Measurements from ENCODE around the gene KIF24.
"Not testable (repeated sequence)": the region's sequence is repeated elsewhere in the genome, so short reads cannot be mapped to it uniquely, and the experiment has no call there.

KIF24 gene

DNA sequence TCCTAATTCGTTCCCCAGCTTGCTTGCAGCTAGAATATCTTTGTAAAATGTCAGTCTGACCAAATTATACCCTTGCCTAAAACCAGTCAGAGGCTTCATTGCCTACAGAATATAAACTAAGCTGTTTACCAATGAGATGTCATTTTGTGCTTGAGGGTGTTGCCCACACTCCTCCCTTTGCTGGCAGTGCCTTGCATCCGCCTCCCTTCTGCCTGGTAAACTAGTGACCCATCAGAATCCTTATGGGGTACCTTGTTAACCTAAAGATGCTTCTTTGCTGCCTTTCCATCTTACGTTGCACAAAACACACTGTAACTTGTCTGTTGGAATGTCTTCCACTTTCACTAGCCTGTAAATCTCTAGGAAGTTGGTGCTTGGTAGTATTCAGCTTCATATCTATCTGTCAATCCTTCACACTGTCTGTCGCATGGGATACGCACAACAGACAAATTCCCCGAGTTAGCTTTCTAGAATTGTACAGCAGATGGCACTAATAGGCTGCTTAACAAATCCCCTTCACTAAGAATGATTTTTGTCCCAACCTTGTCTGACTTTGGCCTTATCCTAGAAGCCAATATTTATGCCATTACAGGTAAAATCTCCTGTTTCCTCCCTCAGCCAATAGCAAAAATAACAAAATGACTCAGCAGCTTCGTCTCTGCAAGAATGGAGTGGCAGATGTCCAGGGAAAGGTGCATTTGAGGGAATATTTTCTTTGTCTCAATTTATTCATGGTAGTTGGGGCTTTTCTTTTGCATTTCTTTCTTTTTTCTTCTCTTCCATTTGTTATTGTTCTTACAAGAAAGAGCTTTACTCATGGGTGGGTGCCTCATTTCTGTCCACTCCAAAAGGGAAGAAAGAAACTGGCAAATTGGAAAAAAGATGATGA lies 3.3 kb upstream of the KIF24 start:
- H3K4me3 ChIP-seq (ENCODE audit: low read depth, low read length), result no peak overlapping the region
- DNase-seq (ENCODE audit: low read depth), result no peak

DNA sequence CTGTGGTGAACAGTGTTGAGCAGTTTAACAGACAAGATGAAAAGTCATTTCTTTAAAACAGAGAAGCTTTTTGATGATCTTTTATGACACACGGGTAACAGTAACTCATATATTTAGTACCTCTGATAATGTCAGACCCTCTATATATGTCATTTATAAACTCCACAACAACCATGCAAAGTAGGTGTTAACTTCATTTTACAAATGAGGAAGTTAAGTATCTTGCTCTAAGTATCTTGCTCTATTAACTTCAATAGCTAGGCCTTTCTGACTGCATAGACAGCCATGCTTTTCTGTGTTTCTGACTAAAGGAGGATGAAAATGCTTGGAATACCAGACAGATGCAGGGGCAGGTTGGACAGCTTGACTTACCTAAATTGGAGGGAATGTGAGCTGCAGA lies 2.1 kb upstream of the KIF24 start:
- DNase-seq (ENCODE audit: low read depth), result no peak
- no peak overlapping the region for H3K4me3 ChIP-seq (ENCODE audit: low read depth, low read length)

GRCh38 chr9:34328500-34328986 lies 525 bp downstream of the KIF24 start:
- H3K4me3 ChIP-seq (ENCODE audit: low read depth, low read length), result peak overlapping the region; percentile 65
- DNase-seq (ENCODE audit: low read depth), result no peak

- H3K4me3 ChIP-seq (ENCODE audit: low read depth, low read length), result no peak overlapping the region
- no peak for DNase-seq (ENCODE audit: low read depth)
These were observed 2.4 kb downstream of the KIF24 start for GRCh38 chr9:34326690-34327089.

DNA sequence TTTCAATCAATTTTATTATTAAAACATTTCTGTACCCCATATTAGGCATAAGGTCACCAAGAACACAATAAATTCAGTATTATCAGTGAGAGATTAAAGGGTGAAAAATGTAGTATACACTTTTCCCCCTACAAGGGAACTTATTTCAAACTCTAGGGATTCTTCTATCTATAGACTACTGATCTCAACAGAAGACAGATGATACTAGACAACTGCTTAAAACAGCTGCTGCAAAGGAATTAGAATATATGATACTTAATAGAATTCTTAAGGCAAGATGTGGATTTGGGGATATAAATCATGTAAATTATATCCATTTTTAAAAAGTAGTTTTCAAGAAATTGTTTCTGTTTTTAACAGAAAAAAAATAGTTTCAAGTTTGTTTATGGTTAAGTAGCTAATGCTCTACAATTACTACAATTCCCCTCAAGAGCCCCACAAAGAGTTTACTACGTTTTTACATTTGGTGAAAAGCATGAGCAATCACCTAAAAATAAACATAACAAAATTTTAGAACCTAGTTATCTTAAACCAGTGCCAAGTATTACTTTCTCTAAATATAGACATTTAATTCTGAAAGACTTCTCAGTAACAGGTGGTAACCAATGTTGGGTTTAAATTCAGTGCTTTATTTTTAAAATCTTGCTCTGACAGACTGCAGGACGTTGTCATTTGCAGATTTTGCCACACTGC lies 6.0 kb downstream of the KIF24 start:
- no peak overlapping the region for H3K4me3 ChIP-seq (ENCODE audit: low read depth, low read length)
- DNase-seq (ENCODE audit: low read depth), result no peak

GRCh38 chr9:34321451-34321850 lies 7.6 kb downstream of the KIF24 start:
- no peak overlapping the region for H3K4me3 ChIP-seq (ENCODE audit: low read depth, low read length)
- no peak for DNase-seq (ENCODE audit: low read depth)

DNA sequence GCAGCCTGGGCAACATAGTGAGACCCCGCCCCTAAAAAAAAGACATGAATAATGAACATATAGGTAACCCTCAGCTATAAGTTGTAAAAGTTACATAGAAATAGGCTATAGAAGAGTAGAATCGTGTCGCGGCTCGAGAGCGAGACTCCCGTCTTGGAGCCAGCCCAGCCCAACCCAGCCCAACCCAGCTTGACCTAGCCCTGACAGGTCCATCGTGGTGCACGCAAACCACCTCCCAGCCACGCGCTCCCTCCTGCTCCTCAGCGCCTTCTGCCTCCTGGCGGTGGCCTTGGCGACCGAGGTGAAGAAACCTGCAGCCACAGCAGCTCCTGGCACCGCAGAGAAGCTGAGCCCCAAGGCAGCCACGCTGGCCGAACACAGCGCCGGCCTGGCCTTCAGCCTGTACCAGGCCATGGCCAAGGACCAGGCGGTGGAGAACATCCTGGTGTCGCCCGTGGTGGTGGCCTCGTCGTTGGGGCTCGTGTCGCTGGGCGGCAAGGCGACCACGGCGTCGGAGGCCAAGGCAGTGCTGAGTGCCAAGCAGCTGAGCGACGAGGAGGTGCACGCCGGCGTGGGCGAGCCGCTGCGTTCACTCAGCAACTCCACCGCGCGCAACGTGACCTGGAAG lies 10.8 kb downstream of the KIF24 start:
- no peak for DNase-seq (ENCODE audit: low read depth)
- H3K4me3 ChIP-seq (ENCODE audit: low read depth, low read length), result no peak overlapping the region

DNA sequence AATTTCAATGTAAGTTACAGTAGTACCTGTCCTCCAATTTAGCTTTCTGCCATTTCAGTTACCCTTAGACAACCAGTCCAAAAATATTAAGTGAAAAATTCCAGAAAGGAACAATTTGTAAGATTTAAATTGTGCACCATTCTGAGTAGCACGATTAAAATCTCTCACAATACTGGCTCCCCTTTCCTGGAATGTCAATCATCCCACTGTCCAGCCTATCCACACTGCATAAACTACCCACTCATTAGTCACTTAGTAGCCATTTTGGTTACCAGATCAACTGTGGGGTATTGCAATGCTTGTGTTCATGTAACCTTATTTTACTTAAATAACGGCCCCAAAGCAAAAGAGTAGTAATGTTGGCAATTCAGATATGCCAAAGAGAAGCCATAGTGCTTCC lies 11.6 kb downstream of the KIF24 start:
- DNase-seq (ENCODE audit: low read depth), result no peak
- no peak overlapping the region for H3K4me3 ChIP-seq (ENCODE audit: low read depth, low read length)

DNA sequence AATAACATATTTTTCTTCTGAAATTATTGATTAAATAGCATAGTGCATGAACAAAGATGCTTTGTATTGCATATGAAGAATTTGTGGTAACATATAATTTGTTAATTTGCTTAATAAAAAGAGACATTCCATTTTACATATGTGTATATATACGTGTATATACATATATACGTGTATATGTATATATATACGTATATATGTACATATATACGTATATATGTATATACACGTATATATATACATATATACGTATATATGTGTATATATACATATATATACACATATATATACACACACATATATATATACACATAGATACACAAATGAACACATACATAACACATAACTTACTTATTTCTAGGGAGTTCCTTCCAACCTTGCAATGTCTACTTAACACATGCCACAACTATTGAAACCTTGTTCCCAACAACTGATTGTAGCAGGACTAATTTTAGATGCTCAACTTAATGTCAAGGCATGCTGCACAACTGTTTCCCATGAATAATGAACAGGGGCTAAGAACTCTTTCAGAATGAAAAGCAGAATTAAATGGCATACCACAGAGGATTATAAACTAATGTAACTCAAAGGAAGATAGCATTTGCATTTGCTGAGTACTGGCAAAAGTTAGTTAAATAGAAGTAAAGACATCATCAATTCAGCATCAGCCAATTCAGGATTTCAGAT lies 17.4 kb downstream of the KIF24 start:
- DNase-seq (ENCODE audit: low read depth), result no peak
- no peak overlapping the region for H3K4me3 ChIP-seq (ENCODE audit: low read depth, low read length)

DNA sequence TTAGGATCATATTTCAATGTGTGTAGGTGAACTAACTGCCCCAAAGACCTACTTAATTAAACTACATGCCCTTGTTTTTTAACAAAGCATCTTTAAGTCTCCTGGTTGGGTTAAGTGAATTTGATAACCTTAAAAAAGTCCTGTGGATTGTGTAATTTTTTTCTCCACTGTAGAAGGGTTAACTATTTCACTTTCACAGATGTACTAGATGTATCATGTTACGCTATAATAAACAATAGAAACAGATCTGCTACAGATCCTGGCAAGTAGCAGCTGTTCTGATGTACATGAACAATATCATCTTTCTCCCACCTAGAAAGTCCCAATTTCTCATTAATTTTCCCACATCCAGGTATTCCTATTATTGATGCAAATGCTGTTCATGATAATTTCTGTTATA lies 18.9 kb downstream of the KIF24 start:
- no peak for DNase-seq (ENCODE audit: low read depth)
- no peak overlapping the region for H3K4me3 ChIP-seq (ENCODE audit: low read depth, low read length)

DNA sequence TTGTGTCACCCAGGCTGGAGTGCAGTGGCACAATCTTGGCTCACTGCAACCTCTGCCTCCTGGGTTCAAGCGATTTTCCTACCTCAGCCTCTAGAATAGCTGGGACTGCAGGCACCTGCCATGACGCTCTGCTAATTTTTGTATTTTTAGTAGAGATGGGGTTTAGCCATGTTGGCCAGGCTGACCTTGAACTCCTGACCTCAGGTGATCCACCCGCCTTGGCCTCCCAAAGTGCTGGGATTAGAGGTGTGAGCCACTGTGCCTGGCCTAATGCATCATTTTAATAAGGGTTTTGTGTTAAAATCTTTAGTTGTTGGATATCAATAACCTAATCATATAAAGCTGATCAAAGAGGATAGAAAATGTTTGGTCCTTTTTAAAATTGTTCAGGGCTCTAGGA lies 20.8 kb downstream of the KIF24 start:
- not testable (repeated sequence) for DNase-seq (ENCODE audit: low read depth); H3K4me3 ChIP-seq (ENCODE audit: low read depth, low read length)

DNA sequence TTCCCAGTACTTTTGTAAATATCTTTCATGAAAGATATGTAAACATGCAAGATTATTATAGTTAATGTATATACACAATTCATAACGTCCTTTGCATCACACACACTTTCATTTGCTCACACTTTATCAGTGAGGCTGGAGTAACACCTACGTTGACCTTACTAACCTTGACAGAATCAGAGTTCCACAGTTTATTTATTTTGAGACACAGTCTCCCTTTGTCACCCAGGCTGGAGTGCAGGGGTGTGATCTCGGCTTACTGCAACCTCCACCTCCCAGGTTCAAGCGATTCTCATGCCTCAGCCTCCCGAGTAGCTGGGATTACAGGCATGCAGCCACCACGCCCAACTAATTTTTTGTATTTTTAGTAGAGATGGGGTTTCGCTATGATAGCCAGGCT lies 28.0 kb downstream of the KIF24 start:
- DNase-seq (ENCODE audit: low read depth), result not testable (repeated sequence)

DNA sequence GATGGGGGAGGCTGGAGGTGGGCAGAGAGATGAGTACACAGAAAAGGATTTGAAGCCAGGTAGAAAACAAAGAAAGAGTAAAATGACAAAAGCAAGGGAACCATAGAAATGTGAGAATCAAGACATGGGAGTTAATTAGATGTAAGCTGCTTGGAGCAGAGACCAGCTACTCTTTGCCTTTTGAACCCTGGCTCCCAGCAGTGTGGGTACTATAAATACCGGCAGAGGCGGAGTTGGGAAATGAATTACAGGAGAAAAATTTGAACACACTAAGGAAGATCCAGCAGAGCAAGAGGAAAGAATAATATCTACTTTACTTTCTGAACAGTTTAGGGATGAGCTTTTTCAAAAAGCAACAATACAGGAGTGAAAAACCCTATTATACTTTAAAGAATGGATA lies 36.5 kb downstream of the KIF24 start:
- DNase-seq (ENCODE audit: low read depth), result no peak
- H3K4me3 ChIP-seq (ENCODE audit: low read depth, low read length), result no peak overlapping the region

More for the DNA sequence above, 28.0 kb downstream of the KIF24 start:
- not testable (repeated sequence) for H3K4me3 ChIP-seq (ENCODE audit: low read depth, low read length)

GRCh38 chr9:34291423-34291822 lies 37.6 kb downstream of the KIF24 start:
- DNase-seq (ENCODE audit: low read depth), result no peak
- H3K4me3 ChIP-seq (ENCODE audit: low read depth, low read length), result no peak overlapping the region

DNA sequence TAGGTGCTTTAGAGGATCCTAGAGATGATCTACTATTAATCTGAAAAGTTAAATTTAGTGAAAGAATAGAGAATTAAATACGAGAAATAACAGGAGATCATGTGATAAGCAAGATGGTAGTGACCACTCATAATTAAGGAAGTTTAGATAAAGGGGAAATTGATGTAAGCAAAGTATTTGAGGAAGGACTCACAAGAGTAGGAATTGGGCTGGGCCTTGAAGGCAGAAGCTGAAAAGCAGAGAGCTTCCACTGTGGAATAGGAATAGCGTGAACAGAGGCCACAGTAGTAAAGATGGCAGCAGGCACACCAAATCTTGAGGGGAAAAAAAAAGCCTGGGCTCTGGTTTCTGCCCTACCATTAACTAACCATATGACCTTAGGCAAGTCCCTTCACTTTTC lies 38.0 kb downstream of the KIF24 start:
- DNase-seq (ENCODE audit: low read depth), result no peak
- H3K4me3 ChIP-seq (ENCODE audit: low read depth, low read length), result no peak overlapping the region

DNA sequence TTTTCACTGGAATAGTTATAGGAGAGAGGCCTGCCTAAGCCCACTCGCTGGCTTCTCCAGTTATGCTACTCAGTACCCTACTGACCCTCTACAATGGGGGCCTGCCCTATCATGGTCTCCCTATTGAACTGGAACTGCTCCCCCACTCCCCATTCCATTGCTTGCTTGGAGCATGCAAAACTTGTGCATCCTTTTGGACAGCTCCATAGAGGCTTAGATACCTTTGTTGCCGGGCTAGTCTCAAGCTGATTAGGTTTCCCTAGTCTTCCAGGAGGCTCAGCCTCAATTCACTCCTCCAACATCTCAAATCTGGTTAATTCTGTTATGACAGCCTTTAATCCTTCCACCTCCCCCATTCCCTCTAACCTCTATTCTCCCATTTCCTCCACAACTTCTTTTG lies 39.9 kb downstream of the KIF24 start:
- no peak for DNase-seq (ENCODE audit: low read depth)
- no peak overlapping the region for H3K4me3 ChIP-seq (ENCODE audit: low read depth, low read length)

GRCh38 chr9:34282096-34282495 lies 47.0 kb downstream of the KIF24 start:
- no peak for DNase-seq (ENCODE audit: low read depth)
- H3K4me3 ChIP-seq (ENCODE audit: low read depth, low read length), result no peak overlapping the region

DNA sequence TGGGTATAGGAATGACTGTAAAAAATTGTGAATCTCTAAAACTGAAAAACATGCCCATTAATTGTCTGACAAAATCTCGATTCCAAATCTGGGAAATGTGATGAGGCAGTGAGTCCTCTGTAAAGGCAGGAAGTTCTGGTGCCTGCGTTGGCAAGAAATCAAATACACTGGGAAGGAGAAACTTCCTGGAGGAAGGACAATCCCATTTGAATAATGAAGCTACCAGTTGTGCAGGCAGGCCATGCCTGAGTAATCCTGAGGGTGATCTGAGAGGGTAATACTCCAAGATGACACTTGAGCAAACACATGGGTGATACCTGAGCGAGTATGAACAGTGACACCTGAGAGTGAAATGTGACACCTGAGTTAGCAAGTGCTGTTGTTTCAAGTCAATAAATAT lies 49.7 kb downstream of the KIF24 start:
- DNase-seq (ENCODE audit: low read depth), result no peak
- no peak overlapping the region for H3K4me3 ChIP-seq (ENCODE audit: low read depth, low read length)

All from skeletal muscle cell (primary cell).